ENCODE measurements around the gene SH3BP1. TPM values are rescaled to one million over a fixed set of nuclear protein-coding genes. Genes with fewer than 3 reads are reported as not detected.

SH3BP1 gene
- total and polyA plus RNA-seq, 9 of the 15 experiments (the other 6 are each of a cell fraction or from before 2014, with no cell fraction given): 0.10 to 36.2 (median 10.4) TPM

GRCh38 chr22:37608477-37609239 is 30.8 kb upstream of the SH3BP1 start, which contains the start of gene GGA1 (continued):
- TF ChIP-seq TSC22D4 (tag; IDR thresholded peaks at IDR 0.05) (no peak), ZNF785 (CRISPR knock-in tag; IDR thresholded peaks at IDR 0.05) (no peak), FOXK1 (CRISPR knock-in tag; IDR thresholded peaks at IDR 0.05; ENCODE audit: borderline replicate concordance) (no peak), ETV6 (IDR thresholded peaks at IDR 0.05; ENCODE audit: borderline replicate concordance in 1 of 2, low read depth in 2 of 2, low read length in 1 of 2) (peak in 1 of 2 experiments; percentile 75; a peak in 1 of 4 replicates), ETV6 (CRISPR knock-in tag; IDR thresholded peaks at IDR 0.05; ENCODE audit: borderline replicate concordance) (peak; percentile 90), RFX7 (CRISPR knock-in tag; IDR thresholded peaks at IDR 0.05) (no peak), MYNN (IDR thresholded peaks at IDR 0.05) (no peak), MYNN (CRISPR knock-in tag; IDR thresholded peaks at IDR 0.05) (no peak), ZNF639 (CRISPR knock-in tag; conservative IDR thresholded peaks at IDR 0.05 in 1 of 2, IDR thresholded peaks at IDR 0.05 in 1 of 2) (peak in 1 of 2 experiments; percentile 98; a peak in 2 of 4 replicates), TCF7L2 (IDR thresholded peaks at IDR 0.05; ENCODE audit: low read depth, low read length) (no peak), POU5F1 (IDR thresholded peaks at IDR 0.05; ENCODE audit: borderline replicate concordance, low read depth, low read length, partially characterized antibody) (no peak), ZKSCAN1 (IDR thresholded peaks at IDR 0.05; ENCODE audit: low read depth, low read length) (no peak), YBX1 (IDR thresholded peaks at IDR 0.05) (no peak), ASH1L (IDR thresholded peaks at IDR 0.05; ENCODE audit: borderline replicate concordance, low read depth, partially characterized antibody) (peak; percentile 15), ZNF3 (CRISPR knock-in tag; IDR thresholded peaks at IDR 0.05) (no peak), SMARCB1 (IDR thresholded peaks at IDR 0.05; ENCODE audit: insufficient read length, low read depth) (no peak), STAT5A (IDR thresholded peaks at IDR 0.05; ENCODE audit: borderline replicate concordance, low read length) (no peak), ZNF655 (CRISPR knock-in tag; IDR thresholded peaks at IDR 0.05) (no peak), NR2C2 (CRISPR knock-in tag; IDR thresholded peaks at IDR 0.05) (no peak), NR2C2 (tag; IDR thresholded peaks at IDR 0.05) (peak; percentile 95), WHSC1 (IDR thresholded peaks at IDR 0.05; ENCODE audit: low read length) (no peak), SMAD2 (IDR thresholded peaks at IDR 0.05; ENCODE audit: low read depth, low read length) (no peak), HEY1 (CRISPR knock-in tag; IDR thresholded peaks at IDR 0.05; ENCODE audit: borderline replicate concordance) (no peak), RBM17 (IDR thresholded peaks at IDR 0.05; ENCODE audit: borderline replicate concordance, low read depth, low read length) (no peak), MXD1 (CRISPR knock-in tag; IDR thresholded peaks at IDR 0.05; ENCODE audit: borderline replicate concordance, poor library complexity, severe bottlenecking) (no peak), ZC3H8 (IDR thresholded peaks at IDR 0.05) (no peak)
